ENCODE results near the gene TSPAN11.

TSPAN11 gene

GRCh38 chr12:30927222-30927611 lies 669 bp downstream of the TSPAN11 start:
- no peak for TF ChIP-seq CTCF (conservative IDR thresholded peaks at IDR 0.05; ENCODE audit: low read length)
- TF ChIP-seq EZH2phosphoT487 (IDR thresholded peaks at IDR 0.05; ENCODE audit: borderline replicate concordance), result no peak
- Histone ChIP-seq H3K9ac (ENCODE audit: low read depth, low read length, poor library complexity, severe bottlenecking) (no peak overlapping the region), H3K4me2 (ENCODE audit: low read depth, low read length, poor library complexity, severe bottlenecking) (no peak overlapping the region), H2AFZ (ENCODE audit: low read length) (no peak overlapping the region), H3K79me2 (ENCODE audit: insufficient read depth, low read length) (no peaks in the 10 kb centered on the region), H3K36me3 (ENCODE audit: insufficient read depth, low read length) (no peaks in the 10 kb centered on the region), H3F3A (ENCODE audit: low read depth) (no peaks in the 10 kb centered on the region), H3K9me3 (ENCODE audit: insufficient read depth, low read depth, low read length) (no peaks in the 10 kb centered on the region), H3K9me2 (replicated peaks; ENCODE audit: low read depth, low read length) (no peaks in the 10 kb centered on the region), H3K27me3 (ENCODE audit: insufficient read depth, low read length, poor library complexity, severe bottlenecking) (no peaks in the 10 kb centered on the region), H3K4me3 (ENCODE audit: low read length, poor library complexity, severe bottlenecking) (no peak overlapping the region), H4K20me1 (ENCODE audit: insufficient read depth, low read length, poor library complexity, severe bottlenecking) (no peaks in the 10 kb centered on the region), H3K4me1 (ENCODE audit: insufficient read depth, low read length, poor library complexity, severe bottlenecking) (no peaks in the 10 kb centered on the region)

GRCh38 chr12:30928356-30929244 lies 2.1 kb downstream of the TSPAN11 start:
- Histone ChIP-seq H3F3A (ENCODE audit: low read depth) (no peaks in the 10 kb centered on the region), H3K9me3 (ENCODE audit: insufficient read depth, low read depth, low read length) (no peaks in the 10 kb centered on the region), H3K79me2 (ENCODE audit: insufficient read depth, low read length) (no peaks in the 10 kb centered on the region), H3K4me1 (ENCODE audit: insufficient read depth, low read length, poor library complexity, severe bottlenecking) (no peaks in the 10 kb centered on the region), H3K9ac (ENCODE audit: low read depth, low read length, poor library complexity, severe bottlenecking) (no peak overlapping the region), H2AFZ (ENCODE audit: low read length) (no peak overlapping the region), H3K36me3 (ENCODE audit: insufficient read depth, low read length) (no peaks in the 10 kb centered on the region), H3K9me2 (replicated peaks; ENCODE audit: low read depth, low read length) (no peaks in the 10 kb centered on the region), H3K27me3 (ENCODE audit: insufficient read depth, low read length, poor library complexity, severe bottlenecking) (no peaks in the 10 kb centered on the region), H3K4me3 (ENCODE audit: low read length, poor library complexity, severe bottlenecking) (no peak overlapping the region), H4K20me1 (ENCODE audit: insufficient read depth, low read length, poor library complexity, severe bottlenecking) (no peaks in the 10 kb centered on the region), H3K4me2 (ENCODE audit: low read depth, low read length, poor library complexity, severe bottlenecking) (no peak overlapping the region)
- no peak for TF ChIP-seq EZH2phosphoT487 (IDR thresholded peaks at IDR 0.05; ENCODE audit: borderline replicate concordance)
- no peak for TF ChIP-seq CTCF (conservative IDR thresholded peaks at IDR 0.05; ENCODE audit: low read length)

GRCh38 chr12:30930238-30930637 lies 3.7 kb downstream of the TSPAN11 start:
- Histone ChIP-seq H4K20me1 (ENCODE audit: insufficient read depth, low read length, poor library complexity, severe bottlenecking) (no peaks in the 10 kb centered on the region), H3K4me2 (ENCODE audit: low read depth, low read length, poor library complexity, severe bottlenecking) (no peak overlapping the region), H3K79me2 (ENCODE audit: insufficient read depth, low read length) (no peaks in the 10 kb centered on the region), H3K27me3 (ENCODE audit: insufficient read depth, low read length, poor library complexity, severe bottlenecking) (no peaks in the 10 kb centered on the region), H3K9ac (ENCODE audit: low read depth, low read length, poor library complexity, severe bottlenecking) (no peak overlapping the region), H3K9me2 (replicated peaks; ENCODE audit: low read depth, low read length) (no peaks in the 10 kb centered on the region), H3K36me3 (ENCODE audit: insufficient read depth, low read length) (no peaks in the 10 kb centered on the region), H3K4me1 (ENCODE audit: insufficient read depth, low read length, poor library complexity, severe bottlenecking) (no peaks in the 10 kb centered on the region), H2AFZ (ENCODE audit: low read length) (no peak overlapping the region), H3F3A (ENCODE audit: low read depth) (no peaks in the 10 kb centered on the region), H3K9me3 (ENCODE audit: insufficient read depth, low read depth, low read length) (no peaks in the 10 kb centered on the region; the same call in 1 of the 2 replicates), H3K4me3 (ENCODE audit: low read length, poor library complexity, severe bottlenecking) (no peak overlapping the region)
- TF ChIP-seq CTCF (conservative IDR thresholded peaks at IDR 0.05; ENCODE audit: low read length), result no peak
- no peak for TF ChIP-seq EZH2phosphoT487 (IDR thresholded peaks at IDR 0.05; ENCODE audit: borderline replicate concordance)
